H9 (cell line): ENCODE measurements around the gene PI16. TPM values are rescaled to one million over a fixed set of nuclear protein-coding genes. Genes with fewer than 3 reads are reported as not detected.

ENCODE experiments used
- DNase-seq: peaks from one replicate; pipeline ENCODE4 v3.0.0-alpha.2; 2017
- H2AFZ ChIP-seq: one replicate; pipeline ENCODE4 v1.6.1; 2013; ENCODE audit warnings: mild to moderate bottlenecking, low read length, control low read depth, moderate library complexity
- H2AK5ac ChIP-seq: 2 replicates; pipeline ENCODE4 v1.6.1; 2013; ENCODE audit warnings: low read length, control low read depth, mixed read lengths; ENCODE audit not compliant: insufficient read length
- H2BK120ac ChIP-seq: one replicate; pipeline ENCODE4 v1.6.1; 2013; ENCODE audit warnings: low read depth, mild to moderate bottlenecking, low read length, control low read depth, inconsistent platforms; ENCODE audit not compliant: poor library complexity, severe bottlenecking
- H2BK12ac ChIP-seq: 2 replicates; pipeline ENCODE4 v1.6.1; 2013; ENCODE audit warnings: low read length, control low read depth, mixed read lengths, low read depth; ENCODE audit not compliant: insufficient read length
- H2BK15ac ChIP-seq: 2 replicates; pipeline ENCODE4 v1.6.1; 2013; ENCODE audit warnings: low read depth, low read length, control low read depth
- H2BK20ac ChIP-seq: one replicate; pipeline ENCODE4 v1.6.1; 2013; ENCODE audit warnings: low read depth, mild to moderate bottlenecking, low read length, control low read depth, inconsistent platforms; ENCODE audit not compliant: poor library complexity, severe bottlenecking
- H2BK5ac ChIP-seq: 2 replicates; pipeline ENCODE4 v1.6.1; 2013; ENCODE audit warnings: low read length, control low read depth, mixed read lengths; ENCODE audit not compliant: insufficient read length
- H3K14ac ChIP-seq: 2 replicates; pipeline ENCODE4 v1.6.1; 2013; ENCODE audit warnings: low read length, control low read depth; ENCODE audit not compliant: insufficient read depth
- H3K18ac ChIP-seq: 2 replicates; pipeline ENCODE4 v1.6.1; 2013; ENCODE audit warnings: low read depth, mild to moderate bottlenecking, mixed read lengths, low read length, control low read depth; ENCODE audit not compliant: insufficient read length
- H3K23ac ChIP-seq: 2 replicates; pipeline ENCODE4 v1.6.1; 2013; ENCODE audit warnings: low read length, control low read depth, mixed read lengths, low read depth; ENCODE audit not compliant: insufficient read length
- H3K23me2 ChIP-seq: 2 replicates; pipeline ENCODE4 v1.6.1; 2013; ENCODE audit warnings: low read depth, mild to moderate bottlenecking, mixed read lengths, low read length, control low read depth; ENCODE audit not compliant: insufficient read length, poor library complexity, severe bottlenecking
- H3K27ac ChIP-seq: 2 replicates; pipeline ENCODE4 v1.5.1; 2013; ENCODE audit warnings: low read length, control low read depth, mixed read lengths, low read depth; ENCODE audit not compliant: insufficient read length
- H3K27me3 ChIP-seq: 2 replicates; pipeline ENCODE4 v1.6.1; 2013; ENCODE audit warnings: low read length, control low read depth, inconsistent platforms; ENCODE audit not compliant: insufficient read depth
- H3K4ac ChIP-seq: 2 replicates; pipeline ENCODE4 v1.6.1; 2013; ENCODE audit warnings: low read depth, mild to moderate bottlenecking, control low read depth, inconsistent platforms, low read length, moderate library complexity
- H3K4me1 ChIP-seq: 2 replicates; pipeline ENCODE4 v1.6.1; 2013; ENCODE audit warnings: low read length, control low read depth, inconsistent platforms; ENCODE audit not compliant: insufficient read depth
- H3K4me2 ChIP-seq: 2 replicates; pipeline ENCODE4 v1.6.1; 2013; ENCODE audit warnings: low read length, control low read depth, mixed read lengths; ENCODE audit not compliant: insufficient read length, insufficient read depth
- H3K56ac ChIP-seq: 2 replicates; pipeline ENCODE4 v1.6.1; 2013; ENCODE audit warnings: low read depth, mild to moderate bottlenecking, mixed read lengths, low read length, control low read depth; ENCODE audit not compliant: insufficient read length
- H3K79me1 ChIP-seq: 2 replicates; pipeline ENCODE4 v1.6.1; 2013; ENCODE audit warnings: low read depth, mild to moderate bottlenecking, moderate library complexity, low read length, control low read depth, inconsistent platforms; ENCODE audit not compliant: insufficient read depth, poor library complexity, severe bottlenecking
- H3K79me2 ChIP-seq: 2 replicates; pipeline ENCODE4 v1.6.1; 2013; ENCODE audit warnings: low read length, control low read depth, inconsistent platforms; ENCODE audit not compliant: insufficient read depth
- H3K9ac ChIP-seq: 2 replicates; pipeline ENCODE4 v1.6.1; 2013; ENCODE audit warnings: low read length, control low read depth, mixed read lengths; ENCODE audit not compliant: insufficient read length; ENCODE audit errors: extremely low read depth
- H3K9me3 ChIP-seq: one replicate; pipeline ENCODE4 v1.6.1; 2013; ENCODE audit warnings: low read depth, low read length, inconsistent platforms; ENCODE audit not compliant: control insufficient read depth
- H3T11ph ChIP-seq: one replicate; pipeline ENCODE4 v1.6.1; 2013; ENCODE audit warnings: mild to moderate bottlenecking, low read length, control low read depth, inconsistent platforms
- H4K20me1 ChIP-seq: one replicate; pipeline ENCODE4 v1.6.1; 2013; ENCODE audit not compliant: control insufficient read depth, insufficient read length, insufficient read depth
- H4K5ac ChIP-seq: 2 replicates; pipeline ENCODE4 v1.6.1; 2013; ENCODE audit warnings: low read depth, mild to moderate bottlenecking, mixed read lengths, low read length, control low read depth; ENCODE audit not compliant: insufficient read length
- H4K8ac ChIP-seq: replicated peaks from 2 replicates; pipeline ENCODE4 v1.6.1; 2013; ENCODE audit warnings: low read length, control low read depth, mixed read lengths, low read depth; ENCODE audit not compliant: insufficient read length
- H4K91ac ChIP-seq: 2 replicates; pipeline ENCODE4 v1.6.1; 2013; ENCODE audit warnings: low read depth, mild to moderate bottlenecking, moderate library complexity, mixed read lengths, low read length, control low read depth; ENCODE audit not compliant: insufficient read length
- H3K27ac Mint-ChIP-seq, 3 experiments: 2 replicates in 2 of 3; 3 replicates in 1 of 3; pipeline ENCODE4 v1.8.0; 2020 to 2021; ENCODE audit warnings: mixed read lengths in 3 of 3, mild to moderate bottlenecking in 1 of 3, moderate library complexity in 1 of 3
- H3K27me3 Mint-ChIP-seq: 2 replicates; pipeline ENCODE4 v1.8.0; 2021; ENCODE audit warnings: low read depth, mild to moderate bottlenecking, moderate library complexity, mixed read lengths
- H3K36me3 Mint-ChIP-seq, 3 experiments: 2 replicates in 2 of 3; 3 replicates in 1 of 3; pipeline ENCODE4 v1.8.0; 2020 to 2021; ENCODE audit warnings: low read depth in 3 of 3, mixed read lengths in 3 of 3; ENCODE audit not compliant: insufficient read depth in 1 of 3
- H3K4me1 Mint-ChIP-seq, 2 experiments: 2 replicates each; pipeline ENCODE4 v1.8.0; 2020; ENCODE audit warnings: mixed read lengths in 2 of 2
- H3K4me3 Mint-ChIP-seq, 2 experiments: 2 replicates in 1 of 2; 3 replicates in 1 of 2; pipeline ENCODE4 v1.8.0; 2020 to 2021; ENCODE audit warnings: mild to moderate bottlenecking in 2 of 2, mixed read lengths in 2 of 2, moderate library complexity in 1 of 2
- H3K9me3 Mint-ChIP-seq, 2 experiments: 2 replicates in 1 of 2; 3 replicates in 1 of 2; pipeline ENCODE4 v1.8.0; 2020; ENCODE audit warnings: mild to moderate bottlenecking in 2 of 2, mixed read lengths in 2 of 2, moderate library complexity in 1 of 2
- WGBS: extraction: QIAGEN DNeasy Blood & Tissue Kit; methylation state at CpG from one replicate; pipeline ENCODE4 v1.1.7; 2013; ENCODE audit warnings: missing lambda C conversion rate, low lambda C conversion rate, mixed read lengths; ENCODE audit not compliant: insufficient read length; ENCODE audit errors: extremely low coverage; 5-methylcytosine and 5-hydroxymethylcytosine counted together
- total RNA-seq: library from RNA; stranded (reverse); gene quantifications from 2 replicates; pipeline ENCODE4 v1.2.1, GENCODE V29; 2021
- TF ChIP-seq, protein P1 (sequence below): fragments of 200-600 bp; sonication (generic); conservative IDR thresholded peaks from 3 replicates; pipeline ENCODE4 v1.8.0; 2021; ENCODE audit warnings: antibody characterized with exemption, mild to moderate bottlenecking

PI16 gene
- total RNA-seq, 1 experiment from 2014 or later, result not detected

DNA sequence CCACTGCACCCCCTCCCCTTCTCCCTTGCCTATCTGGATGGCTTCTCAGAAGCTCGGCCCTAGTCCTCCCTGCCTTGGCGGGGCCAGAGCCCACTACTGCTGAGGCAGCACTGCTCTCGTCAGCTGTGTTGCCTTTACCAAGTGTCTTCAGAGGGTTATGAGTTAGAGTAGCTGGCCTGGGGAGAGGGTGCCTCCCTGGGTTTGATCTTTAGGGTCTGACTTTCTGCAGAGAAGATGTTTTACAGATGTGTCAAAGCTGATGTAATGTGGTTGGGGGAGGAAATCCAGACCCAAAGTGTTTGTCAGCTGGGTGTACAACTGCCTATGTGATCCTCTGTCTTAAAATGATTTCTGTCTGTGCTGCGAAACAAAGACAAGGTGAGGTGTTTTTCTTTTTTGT is 30.4 kb upstream of the PI16 start:
- no peak overlapping the region for H3K4ac ChIP-seq
- no peaks in the 10 kb centered on the region; a peak in 1 of 7 replicates for H3K36me3 Mint-ChIP-seq
- H3K4me2 ChIP-seq, result no peak overlapping the region
- no peaks in the 10 kb centered on the region for H3K27me3 Mint-ChIP-seq
- no peak overlapping the region for H2BK20ac ChIP-seq
- H3K23ac ChIP-seq, result no peak overlapping the region
- no peaks in the 10 kb centered on the region for H4K20me1 ChIP-seq
- H3K79me2 ChIP-seq, result no peaks in the 10 kb centered on the region
- no peak overlapping the region for H2BK15ac ChIP-seq
- H3K9me3 ChIP-seq, result no peaks in the 10 kb centered on the region
- no peaks in the 10 kb centered on the region for H3K23me2 ChIP-seq
- WGBS, result no CpG with 5 or more reads among the region's 4 CpGs
- no peak overlapping the region for H3K27ac ChIP-seq
- no peak for DNase-seq
- no peak overlapping the region for H3K4me3 Mint-ChIP-seq
- H2BK12ac ChIP-seq, result no peak overlapping the region
- H4K91ac ChIP-seq, result no peak overlapping the region
- H3K9me3 Mint-ChIP-seq, result no peaks in the 10 kb centered on the region
- H3K9ac ChIP-seq, result no peak overlapping the region
- 0 out of 4 replicates have a peak, but pooled peaks cover 2 to 3% of the 10 kb centered on the region in 2 experiments for H3K4me1 Mint-ChIP-seq
- no peak overlapping the region for H2BK5ac ChIP-seq
- no peak overlapping the region for H3T11ph ChIP-seq
- H2AK5ac ChIP-seq, result no peak overlapping the region
- H2AFZ ChIP-seq, result no peak overlapping the region
- no peak overlapping the region for H3K18ac ChIP-seq
- no peaks in the 10 kb centered on the region for H3K4me1 ChIP-seq
- H4K8ac ChIP-seq, result no peak overlapping the region
- H3K14ac ChIP-seq, result no peak overlapping the region
- no peak overlapping the region for H4K5ac ChIP-seq
- H3K27ac Mint-ChIP-seq, result no peak overlapping the region
- TF ChIP-seq, protein P1, sequence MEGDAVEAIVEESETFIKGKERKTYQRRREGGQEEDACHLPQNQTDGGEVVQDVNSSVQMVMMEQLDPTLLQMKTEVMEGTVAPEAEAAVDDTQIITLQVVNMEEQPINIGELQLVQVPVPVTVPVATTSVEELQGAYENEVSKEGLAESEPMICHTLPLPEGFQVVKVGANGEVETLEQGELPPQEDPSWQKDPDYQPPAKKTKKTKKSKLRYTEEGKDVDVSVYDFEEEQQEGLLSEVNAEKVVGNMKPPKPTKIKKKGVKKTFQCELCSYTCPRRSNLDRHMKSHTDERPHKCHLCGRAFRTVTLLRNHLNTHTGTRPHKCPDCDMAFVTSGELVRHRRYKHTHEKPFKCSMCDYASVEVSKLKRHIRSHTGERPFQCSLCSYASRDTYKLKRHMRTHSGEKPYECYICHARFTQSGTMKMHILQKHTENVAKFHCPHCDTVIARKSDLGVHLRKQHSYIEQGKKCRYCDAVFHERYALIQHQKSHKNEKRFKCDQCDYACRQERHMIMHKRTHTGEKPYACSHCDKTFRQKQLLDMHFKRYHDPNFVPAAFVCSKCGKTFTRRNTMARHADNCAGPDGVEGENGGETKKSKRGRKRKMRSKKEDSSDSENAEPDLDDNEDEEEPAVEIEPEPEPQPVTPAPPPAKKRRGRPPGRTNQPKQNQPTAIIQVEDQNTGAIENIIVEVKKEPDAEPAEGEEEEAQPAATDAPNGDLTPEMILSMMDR, result no peak
- H2BK120ac ChIP-seq, result no peak overlapping the region
- no peaks in the 10 kb centered on the region for H3K79me1 ChIP-seq
- no peaks in the 10 kb centered on the region for H3K27me3 ChIP-seq
- no peak overlapping the region for H3K56ac ChIP-seq
